ENCODE data around the gene IL1B.

DNA sequence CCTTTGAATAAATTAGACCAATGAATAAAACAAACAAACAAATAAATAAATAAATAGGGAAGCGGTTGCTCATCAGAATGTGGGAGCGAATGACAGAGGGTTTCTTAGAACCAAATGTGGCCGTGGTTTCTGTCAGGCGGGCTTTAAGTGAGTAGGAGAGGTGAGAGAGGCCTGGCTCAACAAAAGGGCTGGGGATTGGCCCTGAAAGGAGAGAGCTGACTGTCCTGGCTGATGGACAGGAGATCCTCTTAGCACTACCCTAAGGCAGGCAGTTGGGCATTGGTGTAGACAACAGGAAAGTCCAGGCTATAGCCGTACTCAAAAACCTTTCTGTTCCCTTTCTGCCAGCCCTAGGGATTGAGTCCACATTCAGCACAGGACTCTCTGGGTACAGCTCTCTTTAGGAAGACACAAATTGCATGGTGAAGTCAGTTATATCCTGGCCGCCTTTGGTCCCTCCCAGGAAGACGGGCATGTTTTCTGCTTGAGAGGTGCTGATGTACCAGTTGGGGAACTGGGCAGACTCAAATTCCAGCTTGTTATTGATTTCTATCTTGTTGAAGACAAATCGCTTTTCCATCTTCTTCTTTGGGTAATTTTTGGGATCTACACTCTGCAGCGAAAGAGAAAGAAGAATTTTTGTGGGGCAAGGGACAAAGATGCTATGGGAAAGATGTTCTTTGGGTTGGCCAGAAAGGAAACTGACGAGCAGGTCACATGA is 6.5 kb downstream of the IL1B start:
- TF ChIP-seq, protein P1, sequence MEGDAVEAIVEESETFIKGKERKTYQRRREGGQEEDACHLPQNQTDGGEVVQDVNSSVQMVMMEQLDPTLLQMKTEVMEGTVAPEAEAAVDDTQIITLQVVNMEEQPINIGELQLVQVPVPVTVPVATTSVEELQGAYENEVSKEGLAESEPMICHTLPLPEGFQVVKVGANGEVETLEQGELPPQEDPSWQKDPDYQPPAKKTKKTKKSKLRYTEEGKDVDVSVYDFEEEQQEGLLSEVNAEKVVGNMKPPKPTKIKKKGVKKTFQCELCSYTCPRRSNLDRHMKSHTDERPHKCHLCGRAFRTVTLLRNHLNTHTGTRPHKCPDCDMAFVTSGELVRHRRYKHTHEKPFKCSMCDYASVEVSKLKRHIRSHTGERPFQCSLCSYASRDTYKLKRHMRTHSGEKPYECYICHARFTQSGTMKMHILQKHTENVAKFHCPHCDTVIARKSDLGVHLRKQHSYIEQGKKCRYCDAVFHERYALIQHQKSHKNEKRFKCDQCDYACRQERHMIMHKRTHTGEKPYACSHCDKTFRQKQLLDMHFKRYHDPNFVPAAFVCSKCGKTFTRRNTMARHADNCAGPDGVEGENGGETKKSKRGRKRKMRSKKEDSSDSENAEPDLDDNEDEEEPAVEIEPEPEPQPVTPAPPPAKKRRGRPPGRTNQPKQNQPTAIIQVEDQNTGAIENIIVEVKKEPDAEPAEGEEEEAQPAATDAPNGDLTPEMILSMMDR (IDR thresholded peaks at IDR 0.05; ENCODE audit: low read depth, low read length, missing input control), result no peak
- TF ChIP-seq EGR1 (IDR thresholded peaks at IDR 0.05; ENCODE audit: low read depth in 2 of 2) (no peak), TAF1 (conservative IDR thresholded peaks at IDR 0.05) (no peak)
